Endothelial cell of umbilical vein (primary cell): ENCODE measurements around the gene ADIPOR2. TPM values are rescaled to one million over a fixed set of nuclear protein-coding genes. Genes with fewer than 3 reads are reported as not detected.

Experiments
- BruUV-seq: library from RNA; stranded (reverse); fragments of 400-500 nt; replicated peaks from 2 replicates; lab custom pipeline; 2021; lab: Mats Ljungman, UMichigan
- CTCF ChIA-PET: fragments of 300-600, 350-600 bp; sonication (Branson Sonifier 250); formaldehyde crosslinking; loops from one replicate; lab custom pipeline; 2021; ENCODE audit warnings: antibody characterized with exemption, inconsistent platforms; lab: Charles Lee
- POLR2A ChIA-PET: fragments of 300-600, 350-600 bp; sonication (Branson Sonifier 250); formaldehyde crosslinking; loops from one replicate; lab custom pipeline; 2021; ENCODE audit warnings: antibody characterized with exemption, inconsistent platforms; lab: Charles Lee
- DNase-seq: peaks from one replicate; pipeline ENCODE4 v3.0.0-alpha.2; 2011; ENCODE audit warnings: low read depth, low spot score
- FAIRE-seq: peaks from 2 replicates; lab custom pipeline; 2011; peaks lifted over from hg19 to GRCh38; lab: Jason Lieb, UNC
- H2AFZ ChIP-seq: 2 replicates; pipeline ENCODE4 v1.6.0; 2012; ENCODE audit warnings: low read depth, low read length, control low read depth, inconsistent platforms
- H3K27ac ChIP-seq: 2 replicates; pipeline ENCODE4 v1.5.1; 2011; ENCODE audit warnings: low read depth, mild to moderate bottlenecking, control low read depth, low read length, moderate library complexity; ENCODE audit not compliant: insufficient read depth
- H3K27me3 ChIP-seq, 2 experiments: 2 replicates each; pipeline versions ENCODE4 v1.6.0 to v1.6.1; 2011; ENCODE audit warnings: low read length in 2 of 2, mixed read lengths in 1 of 2; ENCODE audit not compliant: control insufficient read depth in 2 of 2, insufficient read depth in 2 of 2
- H3K36me3 ChIP-seq, 2 experiments: 2 replicates in 1 of 2; 3 replicates in 1 of 2; pipeline ENCODE4 v1.5.1; 2011; ENCODE audit warnings: low read length in 2 of 2, mild to moderate bottlenecking in 1 of 2, moderate library complexity in 1 of 2; ENCODE audit not compliant: control insufficient read depth in 2 of 2, insufficient read depth in 2 of 2; ENCODE audit errors: extremely low read depth in 1 of 2
- H3K4me1 ChIP-seq: 3 replicates; pipeline ENCODE4 v1.5.1; 2011; ENCODE audit warnings: mild to moderate bottlenecking, low read length; ENCODE audit not compliant: control insufficient read depth, insufficient read depth; ENCODE audit errors: extremely low read depth
- H3K4me2 ChIP-seq: 2 replicates; pipeline ENCODE4 v1.6.1; 2011; ENCODE audit warnings: low read length, control low read depth, mixed read lengths; ENCODE audit not compliant: insufficient read depth
- H3K4me3 ChIP-seq, 3 experiments: fragments of 200-600 bp in 1 of 3; sonication (generic), shearing (Covaris generic) in 1 of 3; replicated peaks in 1 of 3; 2 replicates each; pipeline ENCODE4 v1.5.1; 2011 to 2016; ENCODE audit warnings: control low read depth in 3 of 3, low read length in 3 of 3, mild to moderate bottlenecking in 2 of 3, inconsistent platforms in 1 of 3, low read depth in 1 of 3, moderate library complexity in 1 of 3; ENCODE audit not compliant: insufficient read depth in 1 of 3
- H3K79me2 ChIP-seq: 2 replicates; pipeline ENCODE4 v1.6.0; 2012; ENCODE audit warnings: low read length, inconsistent platforms; ENCODE audit not compliant: control insufficient read depth, insufficient read depth
- H3K9ac ChIP-seq: replicated peaks from 2 replicates; pipeline ENCODE3; 2011; ENCODE audit warnings: low read length, control low read depth; ENCODE audit not compliant: insufficient read depth; ENCODE audit errors: extremely low read depth
- H3K9me1 ChIP-seq: replicated peaks from 3 replicates; pipeline ENCODE4 v1.6.0; 2011; ENCODE audit warnings: mild to moderate bottlenecking, low read length; ENCODE audit not compliant: control insufficient read depth, insufficient read depth; ENCODE audit errors: extremely low read depth
- H3K9me3 ChIP-seq: replicated peaks from 2 replicates; pipeline ENCODE4 v1.5.1; 2012; ENCODE audit warnings: low read length, inconsistent platforms; ENCODE audit not compliant: control insufficient read depth, insufficient read depth
- H4K20me1 ChIP-seq: replicated peaks from 2 replicates; pipeline ENCODE3; 2011; ENCODE audit warnings: mild to moderate bottlenecking, low read length; ENCODE audit not compliant: control insufficient read depth, insufficient read depth; ENCODE audit errors: extremely low read depth
- FOS ChIP-seq: IDR thresholded peaks from 2 replicates; pipeline ENCODE4 v1.6.1; 2011; ENCODE audit warnings: mild to moderate bottlenecking, low read length, moderate library complexity, borderline replicate concordance; ENCODE audit not compliant: insufficient read depth
- GATA2 ChIP-seq: IDR thresholded peaks from 2 replicates; pipeline ENCODE4 v1.7.0; 2011; ENCODE audit warnings: low read depth, mild to moderate bottlenecking, moderate library complexity, mixed read lengths, low read length; ENCODE audit not compliant: insufficient read length, insufficient read depth
- JUN ChIP-seq: IDR thresholded peaks from 2 replicates; pipeline ENCODE4 v1.6.1; 2011; ENCODE audit warnings: borderline replicate concordance, low read depth; ENCODE audit not compliant: insufficient read length, insufficient read depth
- MYC ChIP-seq: IDR thresholded peaks from one replicate; pipeline ENCODE4 v1.6.1; 2011; ENCODE audit warnings: mild to moderate bottlenecking, low read depth, low read length
- POLR2A ChIP-seq: IDR thresholded peaks from 2 replicates; pipeline ENCODE4 v1.6.1; 2012; ENCODE audit warnings: low read depth, mild to moderate bottlenecking, control low read depth, low read length
- dilution Hi-C: fragments of 300-500 bp; cut with MboI; formaldehyde crosslinking; loops from one replicate; pipeline ENCODE4 v1.15.0; 2019; ENCODE audit warnings: low sequenced_read_pairs; ENCODE audit not compliant: extremely low pct_ligation_motif_present
- intact Hi-C: fragments of 100-400 bp; cut with micrococcal nuclease; formaldehyde crosslinking; loops from one replicate; pipeline ENCODE4 v1.10.0; 2022
- polyA plus RNA-seq, 4 experiments: library from polyadenylated mRNA; depleted of rRNA in 3 of 4; stranded (reverse) in 3 of 4; unstranded in 1 of 4; fragments of >200 nt; gene quantifications; 2 replicates each; pipeline versions ENCODE4 v1.2.1 to v1.2.3, GENCODE V29; 2011 to 2012; ENCODE audit warnings: missing spikeins in 1 of 4
- total RNA-seq: library from RNA; stranded (reverse); gene quantifications from 2 replicates; pipeline ENCODE4 v1.2.3, GENCODE V29; 2021
- TF ChIP-seq, protein P1 (sequence below): IDR thresholded peaks from 2 replicates; pipeline ENCODE4 v1.6.1; 2011; ENCODE audit not compliant: insufficient read depth, insufficient read length

The ADIPOR2 gene
- total and polyA plus RNA-seq, 2 donors (not counting 3 experiments of a cell fraction or from before 2014, with no cell fraction given), result 22.5 to 57.3 TPM

DNA sequence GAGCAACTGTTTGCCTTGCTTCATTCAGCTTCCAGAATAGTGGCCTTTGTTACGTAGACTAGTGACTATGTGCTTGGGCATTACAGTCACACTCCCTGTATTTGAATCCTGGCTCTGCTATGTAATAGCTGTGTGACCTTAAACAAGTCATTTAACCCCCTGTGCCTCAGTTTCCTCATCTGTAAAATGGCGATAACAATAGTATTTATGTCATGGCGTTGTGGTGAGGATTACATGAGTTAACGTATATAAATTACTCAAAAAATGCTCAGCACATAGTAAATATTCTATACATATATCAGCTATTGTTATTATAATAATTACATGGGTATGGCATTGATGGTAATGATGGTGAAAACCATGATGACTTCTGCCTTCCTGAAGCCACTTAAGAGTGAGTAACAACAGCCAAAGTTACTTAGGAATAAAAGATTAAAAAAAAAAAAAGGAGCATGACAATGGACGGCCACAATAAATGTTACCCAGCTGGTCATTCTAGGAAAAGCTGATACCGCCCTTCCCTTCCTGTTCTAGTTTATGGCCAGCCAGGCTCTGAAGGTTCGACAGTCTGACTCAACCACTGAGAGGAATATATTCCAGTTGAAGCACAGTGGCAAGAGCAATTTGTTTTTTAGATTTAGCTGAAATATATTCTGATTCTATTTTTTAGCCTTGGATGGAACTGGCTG, 9.9 kb upstream of the ADIPOR2 start:
- peak overlapping the region; percentile 50 for H3K9ac ChIP-seq
- no peaks in the 10 kb centered on the region for H3K79me2 ChIP-seq
- peak; percentile 79 for FAIRE-seq
- TF ChIP-seq POLR2A, result no peak
- TF ChIP-seq GATA2, result peak; percentile 24
- TF ChIP-seq JUN, result peak; percentile 15
- TF ChIP-seq MYC, result no peak
- peak; percentile 64 for TF ChIP-seq FOS
- ChIA-PET POLR2A (interaction anchor here (1.1 to 1.3 kb wide), 2 partner anchors 9 to 19 kb away, joined by 7 to 8 read pairs; partner anchors contain the start of gene ADIPOR2), CTCF (interaction anchor here (0.6 to 2.1 kb wide), 13 partner anchors 9 to 259 kb away, joined by 3 to 21 read pairs (median 7); partner anchors contain the start of gene ADIPOR2)
- dilution Hi-C loops, result no loop called here
- H3K4me2 ChIP-seq, result peak overlapping the region; percentile 61
- intact Hi-C loops, result loop anchor here (1.0 kb wide), 2 partner anchors 9 to 19 kb away; no protein-coding TSS in a partner anchor
- H3K27ac ChIP-seq, result peak overlapping the region; percentile 76
- H3K36me3 ChIP-seq, result no peaks in the 10 kb centered on the region
- H3K9me3 ChIP-seq, result no peaks in the 10 kb centered on the region
- peak; percentile 95 for DNase-seq
- no peaks in the 10 kb centered on the region for H4K20me1 ChIP-seq
- peaks cover 0 to 2% of the 10 kb centered on the region in 2 experiments for H3K27me3 ChIP-seq
- no peak overlapping the region for H3K4me3 ChIP-seq
- no peaks in the 10 kb centered on the region for H3K9me1 ChIP-seq
- no TSS peak for BruUV-seq
- peaks cover 15% of the 10 kb centered on the region for H3K4me1 ChIP-seq
- peak overlapping the region; percentile 83 for H2AFZ ChIP-seq

DNA sequence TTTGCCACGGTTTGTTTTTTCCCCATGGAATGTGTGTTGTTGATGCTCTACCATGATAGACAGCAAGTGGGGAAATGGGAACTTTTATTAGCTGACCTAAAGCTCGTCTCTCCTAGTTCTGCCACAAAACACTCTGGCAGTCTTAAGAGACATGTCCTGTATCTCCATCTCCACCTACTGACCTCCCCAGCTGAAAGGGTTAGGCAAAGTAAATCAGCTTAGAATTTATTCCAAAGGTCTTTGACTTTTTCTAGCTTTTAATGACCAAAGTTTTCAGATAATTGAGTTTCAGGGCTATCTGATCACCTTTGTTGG, 9.4 kb upstream of the ADIPOR2 start:
- dilution Hi-C loops, result no loop called here
- POLR2A ChIA-PET, result interaction anchor here (1.1 to 1.3 kb wide), 2 partner anchors 9 to 20 kb away, joined by 7 to 8 read pairs; partner anchors contain the start of gene ADIPOR2
- peak overlapping the region; percentile 61 for H3K4me2 ChIP-seq

More for the DNA sequence above, 9.4 kb upstream of the ADIPOR2 start:
- Histone ChIP-seq H3K27ac (peak overlapping the region; percentile 76), H3K9ac (peak overlapping the region; percentile 50), H3K36me3 (no peaks in the 10 kb centered on the region), H2AFZ (peak overlapping the region; percentile 83), H3K79me2 (no peaks in the 10 kb centered on the region), H3K9me3 (no peaks in the 10 kb centered on the region), H3K27me3 (peaks cover 0 to 2% of the 10 kb centered on the region in 2 experiments), H3K4me1 (peaks cover 15% of the 10 kb centered on the region), H4K20me1 (no peaks in the 10 kb centered on the region), H3K4me3 (no peak overlapping the region), H3K9me1 (no peaks in the 10 kb centered on the region)
- TSS peak; percentile 30 for BruUV-seq
- intact Hi-C loops, result loop anchor here (1.0 kb wide), 2 partner anchors 9 to 19 kb away; no protein-coding TSS in a partner anchor
- CTCF ChIA-PET, result interaction anchor here (0.6 to 2.1 kb wide), 12 partner anchors 8 to 259 kb away, joined by 3 to 21 read pairs (median 7); partner anchors contain the start of gene ADIPOR2
- TF ChIP-seq POLR2A (no peak), FOS (peak; percentile 1)
- TF ChIP-seq, protein P1, sequence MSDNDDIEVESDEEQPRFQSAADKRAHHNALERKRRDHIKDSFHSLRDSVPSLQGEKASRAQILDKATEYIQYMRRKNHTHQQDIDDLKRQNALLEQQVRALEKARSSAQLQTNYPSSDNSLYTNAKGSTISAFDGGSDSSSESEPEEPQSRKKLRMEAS, result no peak
- no peak for FAIRE-seq
- DNase-seq, result no peak
